ENCODE results near the gene PLCH1. TPM values are rescaled to one million over a fixed set of nuclear protein-coding genes. Genes with fewer than 3 reads are reported as not detected.

Gene PLCH1
- total and polyA plus RNA-seq, 2 experiments from 2014 or later: 2.6 to 5.8 TPM

- Histone ChIP-seq H3K4me1 (ENCODE audit: insufficient read depth) (no peaks in the 10 kb centered on the region), H2AFZ (no peak overlapping the region), H3K36me3 (replicated peaks; ENCODE audit: insufficient read depth, low read depth) (no peaks in the 10 kb centered on the region), H3K27me3 (no peaks in the 10 kb centered on the region), H3K4me3 (no peak overlapping the region), H3K9me3 (ENCODE audit: low read depth) (no peaks in the 10 kb centered on the region), H4K20me1 (ENCODE audit: insufficient read depth, poor library complexity, severe bottlenecking) (no peaks in the 10 kb centered on the region), H3K9me2 (replicated peaks; ENCODE audit: insufficient read depth) (no peaks in the 10 kb centered on the region), H3K79me2 (no peaks in the 10 kb centered on the region), H3K27ac (peak overlapping the region; percentile 20), H3K4me2 (no peak overlapping the region)
- DNase-seq (ENCODE audit: low spot score): no peak
- WGBS (ENCODE audit: low lambda C conversion rate, missing lambda C conversion rate): 71% methylated on average over 4 of the region's 4 CpGs
- TF ChIP-seq EZH2phosphoT487 (IDR thresholded peaks at IDR 0.05; ENCODE audit: low read depth, severe bottlenecking, unreplicated experiment): no peak
- TF ChIP-seq, protein P1, sequence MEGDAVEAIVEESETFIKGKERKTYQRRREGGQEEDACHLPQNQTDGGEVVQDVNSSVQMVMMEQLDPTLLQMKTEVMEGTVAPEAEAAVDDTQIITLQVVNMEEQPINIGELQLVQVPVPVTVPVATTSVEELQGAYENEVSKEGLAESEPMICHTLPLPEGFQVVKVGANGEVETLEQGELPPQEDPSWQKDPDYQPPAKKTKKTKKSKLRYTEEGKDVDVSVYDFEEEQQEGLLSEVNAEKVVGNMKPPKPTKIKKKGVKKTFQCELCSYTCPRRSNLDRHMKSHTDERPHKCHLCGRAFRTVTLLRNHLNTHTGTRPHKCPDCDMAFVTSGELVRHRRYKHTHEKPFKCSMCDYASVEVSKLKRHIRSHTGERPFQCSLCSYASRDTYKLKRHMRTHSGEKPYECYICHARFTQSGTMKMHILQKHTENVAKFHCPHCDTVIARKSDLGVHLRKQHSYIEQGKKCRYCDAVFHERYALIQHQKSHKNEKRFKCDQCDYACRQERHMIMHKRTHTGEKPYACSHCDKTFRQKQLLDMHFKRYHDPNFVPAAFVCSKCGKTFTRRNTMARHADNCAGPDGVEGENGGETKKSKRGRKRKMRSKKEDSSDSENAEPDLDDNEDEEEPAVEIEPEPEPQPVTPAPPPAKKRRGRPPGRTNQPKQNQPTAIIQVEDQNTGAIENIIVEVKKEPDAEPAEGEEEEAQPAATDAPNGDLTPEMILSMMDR (IDR thresholded peaks at IDR 0.05; ENCODE audit: poor library complexity): no peak
- TF ChIP-seq EZH2 (IDR thresholded peaks at IDR 0.05; ENCODE audit: borderline replicate concordance): no peak
These were observed 324.5 kb downstream of the PLCH1 start for GRCh38 chr3:155420406-155420805.

- no peaks in the 10 kb centered on the region for H3K36me3 ChIP-seq (replicated peaks; ENCODE audit: insufficient read depth, low read depth)
- H4K20me1 ChIP-seq (ENCODE audit: insufficient read depth, poor library complexity, severe bottlenecking): no peaks in the 10 kb centered on the region
- H3K4me1 ChIP-seq (ENCODE audit: insufficient read depth): peaks cover 3% of the 10 kb centered on the region
- no peaks in the 10 kb centered on the region for H3K27me3 ChIP-seq
- H3K4me3 ChIP-seq: no peak overlapping the region
- no peak for TF ChIP-seq EZH2 (IDR thresholded peaks at IDR 0.05; ENCODE audit: borderline replicate concordance)
- TF ChIP-seq EZH2phosphoT487 (IDR thresholded peaks at IDR 0.05; ENCODE audit: low read depth, severe bottlenecking, unreplicated experiment): no peak
- TF ChIP-seq, protein P1 (IDR thresholded peaks at IDR 0.05; ENCODE audit: poor library complexity): no peak
- no peak overlapping the region for H2AFZ ChIP-seq
- peak; percentile 36 for DNase-seq (ENCODE audit: low spot score)
- 45% methylated on average over 2 of the region's 2 CpGs for WGBS (ENCODE audit: low lambda C conversion rate, missing lambda C conversion rate)
- H3K9me2 ChIP-seq (replicated peaks; ENCODE audit: insufficient read depth): no peaks in the 10 kb centered on the region
- no peak overlapping the region for H3K27ac ChIP-seq
- no peak overlapping the region for H3K4me2 ChIP-seq
- no peaks in the 10 kb centered on the region for H3K79me2 ChIP-seq
- H3K9me3 ChIP-seq (ENCODE audit: low read depth): no peaks in the 10 kb centered on the region
These were observed 326.5 kb downstream of the PLCH1 start for GRCh38 chr3:155418407-155418806.

DNA sequence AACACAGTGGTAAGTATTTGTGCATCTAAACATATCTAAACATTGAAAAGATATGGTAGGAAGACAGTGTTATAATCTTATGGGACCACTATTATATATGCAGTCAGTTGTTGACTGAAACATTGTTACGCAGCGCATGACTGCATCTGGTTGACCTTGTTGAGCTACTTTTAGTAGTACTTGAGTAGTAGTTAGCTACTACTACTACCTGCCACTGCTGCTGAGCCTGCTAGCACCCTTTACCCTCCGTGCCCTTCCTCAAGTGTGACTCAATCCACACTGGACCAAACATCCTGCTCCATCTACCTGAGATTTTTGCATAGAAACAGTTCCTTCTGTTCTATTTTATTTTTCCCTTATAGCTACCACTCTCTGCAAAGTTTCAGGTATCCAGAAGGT lies 327.8 kb downstream of the PLCH1 start:
- Histone ChIP-seq H3K27me3 (no peaks in the 10 kb centered on the region), H3K79me2 (no peaks in the 10 kb centered on the region), H3K27ac (no peak overlapping the region), H3K4me3 (no peak overlapping the region), H3K36me3 (replicated peaks; ENCODE audit: insufficient read depth, low read depth) (no peaks in the 10 kb centered on the region), H2AFZ (no peak overlapping the region), H3K4me1 (ENCODE audit: insufficient read depth) (peaks cover 7% of the 10 kb centered on the region), H4K20me1 (ENCODE audit: insufficient read depth, poor library complexity, severe bottlenecking) (no peaks in the 10 kb centered on the region), H3K4me2 (no peak overlapping the region), H3K9me2 (replicated peaks; ENCODE audit: insufficient read depth) (no peaks in the 10 kb centered on the region), H3K9me3 (ENCODE audit: low read depth) (no peaks in the 10 kb centered on the region)
- no peak for DNase-seq (ENCODE audit: low spot score)
- WGBS (ENCODE audit: low lambda C conversion rate, missing lambda C conversion rate): 94% methylated on average over 3 of the region's 3 CpGs
- TF ChIP-seq EZH2 (IDR thresholded peaks at IDR 0.05; ENCODE audit: borderline replicate concordance): no peak
- TF ChIP-seq, protein P1 (IDR thresholded peaks at IDR 0.05; ENCODE audit: poor library complexity): no peak
- TF ChIP-seq EZH2phosphoT487 (IDR thresholded peaks at IDR 0.05; ENCODE audit: low read depth, severe bottlenecking, unreplicated experiment): no peak

All from hepatocyte (in vitro differentiated cells).